K562 (cell line): ENCODE measurements around the gene ZNF189. TPM values are rescaled to one million over a fixed set of nuclear protein-coding genes. Genes with fewer than 3 reads are reported as not detected.

ENCODE experiments used
- ATAC-seq: fragments of 200-7000 bp; cut with Tn5 transposase; 3 replicates; pipeline ENCODE4 v1.9.1; 2020; ENCODE audit warnings: moderate library complexity
- BruUV-seq: library from RNA; stranded (reverse); fragments of 400-500 nt; replicated peaks from 2 replicates; lab custom pipeline; 2021; lab: Mats Ljungman, UMichigan
- CTCF ChIA-PET: fragments of 300-600 bp; formaldehyde crosslinking; extraction: SDS; loops from one replicate; lab custom pipeline; 2021; ENCODE audit warnings: low intra/inter-chr PET ratio; lab: Yijun Ruan, JAX
- POLR2A ChIA-PET: fragments of 300-600, 350-650 bp; sonication (Branson Sonifier 250); formaldehyde crosslinking; extraction: SDS; loops from one replicate; lab custom pipeline; 2021; ENCODE audit warnings: antibody characterized with exemption, inconsistent platforms; lab: Yijun Ruan, JAX
- DNase-seq, 4 experiments: peaks; one replicate each; pipeline versions ENCODE4 v3.0.0 to v3.0.0-alpha.2; 2011 to 2018; ENCODE audit warnings: low spot score in 3 of 4, mixed read lengths in 3 of 4; ENCODE audit errors: extremely low read depth in 1 of 4
- FAIRE-seq: peaks from 2 replicates; lab custom pipeline; 2011; peaks lifted over from hg19 to GRCh38; lab: Jason Lieb, UNC
- H2AFZ ChIP-seq: 2 replicates; pipeline ENCODE4 v1.6.0; 2011; ENCODE audit warnings: low read depth, low read length, control low read depth, inconsistent platforms
- H3K27ac ChIP-seq: fragments of 200-600 bp; 3 replicates; pipeline ENCODE4 v1.8.0; 2011; ENCODE audit warnings: low read depth, mild to moderate bottlenecking, control low read depth, inconsistent platforms, low read length, moderate library complexity, mixed read lengths; ENCODE audit errors: extremely low read depth
- H3K27me3 ChIP-seq, 2 experiments: fragments of 300-600 bp in 1 of 2; 2 replicates in 1 of 2; 3 replicates in 1 of 2; pipeline versions ENCODE4 v1.6.0 to v1.8.0; 2011; ENCODE audit warnings: inconsistent platforms in 2 of 2, low read length in 2 of 2, mild to moderate bottlenecking in 1 of 2, mixed read lengths in 1 of 2, moderate library complexity in 1 of 2; ENCODE audit not compliant: control insufficient read depth in 2 of 2, insufficient read depth in 2 of 2
- H3K36me3 ChIP-seq: fragments of 300-600 bp; 3 replicates; pipeline ENCODE4 v1.8.0; 2011; ENCODE audit warnings: mild to moderate bottlenecking, low read length, inconsistent platforms; ENCODE audit not compliant: control insufficient read depth, insufficient read depth
- H3K4me1 ChIP-seq, 2 experiments: fragments of 200-600 bp in 1 of 2; replicated peaks in 1 of 2; 2 replicates in 1 of 2; 3 replicates in 1 of 2; pipeline versions ENCODE4 v1.5.1 to v1.8.0; 2011; ENCODE audit warnings: inconsistent platforms in 2 of 2, low read length in 2 of 2, mild to moderate bottlenecking in 1 of 2, mixed read lengths in 1 of 2, moderate library complexity in 1 of 2; ENCODE audit not compliant: control insufficient read depth in 2 of 2, insufficient read depth in 2 of 2
- H3K4me2 ChIP-seq: 2 replicates; pipeline ENCODE4 v1.6.1; 2011; ENCODE audit warnings: low read length, control low read depth, inconsistent platforms, mixed read lengths; ENCODE audit not compliant: insufficient read depth
- H3K4me3 ChIP-seq: fragments of 200-600 bp; sonication (generic), shearing (Covaris generic); 2 replicates; pipeline ENCODE4 v1.5.1; 2016; ENCODE audit warnings: control low read depth, inconsistent platforms
- H3K79me2 ChIP-seq: fragments of 200-600 bp; 3 replicates; pipeline ENCODE4 v1.8.0; 2011; ENCODE audit warnings: low read length, inconsistent platforms; ENCODE audit not compliant: control insufficient read depth, insufficient read depth
- H3K9ac ChIP-seq, 2 experiments: 2 replicates each; pipeline versions ENCODE4 v1.6.0 to v1.6.1; 2011; ENCODE audit warnings: low read depth in 2 of 2, low read length in 2 of 2, control low read depth in 1 of 2, inconsistent platforms in 1 of 2, mild to moderate bottlenecking in 1 of 2, mixed read lengths in 1 of 2; ENCODE audit not compliant: insufficient read depth in 1 of 2
- H3K9me1 ChIP-seq: one replicate; pipeline ENCODE4 v1.6.0; 2011; ENCODE audit warnings: inconsistent platforms, mild to moderate bottlenecking, low read length, moderate library complexity; ENCODE audit not compliant: control insufficient read depth, insufficient read depth
- H3K9me3 ChIP-seq: replicated peaks from 2 replicates; pipeline ENCODE4 v1.5.1; 2011; ENCODE audit warnings: low read depth, low read length, inconsistent platforms; ENCODE audit not compliant: control insufficient read depth, insufficient read depth
- H4K20me1 ChIP-seq: replicated peaks from 2 replicates; pipeline ENCODE4 v1.6.1; 2011; ENCODE audit warnings: low read length, inconsistent platforms, mixed read lengths; ENCODE audit not compliant: control insufficient read depth, insufficient read depth
- C11orf30 ChIP-seq: fragments of 450-650 bp; IDR thresholded peaks from 2 replicates; pipeline ENCODE4 v1.6.1; 2016; ENCODE audit warnings: low read depth, mild to moderate bottlenecking
- E2F3 ChIP-seq: fragments of 250-450 bp; sonication (Bioruptor Pico); IDR thresholded peaks from 2 replicates; pipeline ENCODE4 v1.4.0; 2020; ENCODE audit warnings: mild to moderate bottlenecking
- ETV1 ChIP-seq: fragments of 450-650 bp; conservative IDR thresholded peaks from 2 replicates; pipeline ENCODE4 v1.6.1; 2016; ENCODE audit warnings: missing genetic modification characterization, control low read depth, low read depth, missing compliant biosample characterization
- FOXM1 ChIP-seq, 2 experiments: fragments of 450-650 bp in 1 of 2; sonication (generic) in 1 of 2; formaldehyde crosslinking in 1 of 2; IDR thresholded peaks; 2 replicates each; pipeline versions ENCODE4 v1.6.1 to v1.9.0; 2017 to 2022; ENCODE audit warnings: low read depth in 2 of 2, mild to moderate bottlenecking in 2 of 2, missing genetic modification reagents in 1 of 2, moderate library complexity in 1 of 2
- GTF3C2 ChIP-seq: IDR thresholded peaks from 3 replicates; pipeline ENCODE4 v1.6.1; 2011; ENCODE audit warnings: borderline replicate concordance, mild to moderate bottlenecking, moderate library complexity; ENCODE audit not compliant: insufficient read length; ENCODE audit errors: extremely low read depth
- HDGF ChIP-seq: fragments of 450-650 bp; IDR thresholded peaks from 2 replicates; pipeline ENCODE4 v1.6.1; 2016
- HEY1 ChIP-seq: fragments of 250-450 bp; sonication (Bioruptor Pico); IDR thresholded peaks from 2 replicates; pipeline ENCODE4 v1.5.0; 2020; ENCODE audit warnings: mild to moderate bottlenecking, moderate library complexity, borderline replicate concordance
- IRF9 ChIP-seq: fragments of 450-650 bp; IDR thresholded peaks from 2 replicates; pipeline ENCODE4 v1.6.1; 2016; ENCODE audit warnings: missing biosample characterization, missing genetic modification characterization
- KLF6 ChIP-seq: fragments of 250-450 bp; sonication (Bioruptor Pico); IDR thresholded peaks from 2 replicates; pipeline ENCODE4 v1.4.0; 2020; ENCODE audit warnings: mild to moderate bottlenecking, moderate library complexity, borderline replicate concordance
- PCBP1 ChIP-seq: fragments of 200-400 bp; formaldehyde crosslinking; IDR thresholded peaks from 2 replicates; pipeline ENCODE4 v1.6.1; 2018; ENCODE audit warnings: mild to moderate bottlenecking, low read depth, low read length; ENCODE audit not compliant: poor library complexity, severe bottlenecking
- POLR2B ChIP-seq: fragments of 450-650 bp; IDR thresholded peaks from 2 replicates; pipeline ENCODE4 v1.6.1; 2018; ENCODE audit warnings: low read depth; ENCODE audit not compliant: partially characterized antibody
- PTTG1 ChIP-seq: fragments of 450-650 bp; IDR thresholded peaks from 2 replicates; pipeline ENCODE4 v1.6.1; 2016; ENCODE audit warnings: low read depth, mild to moderate bottlenecking, missing genetic modification characterization, missing compliant biosample characterization
- SNIP1 ChIP-seq: fragments of 450-650 bp; IDR thresholded peaks from 2 replicates; pipeline ENCODE4 v1.7.1; 2017; ENCODE audit warnings: low read depth, mild to moderate bottlenecking
- SP2 ChIP-seq: IDR thresholded peaks from 2 replicates; pipeline ENCODE4 v1.6.1; 2011; ENCODE audit warnings: mild to moderate bottlenecking, low read depth, low read length, moderate library complexity; ENCODE audit not compliant: poor library complexity, severe bottlenecking; ENCODE audit errors: extremely low read depth
- STAT5A ChIP-seq: IDR thresholded peaks from 2 replicates; pipeline ENCODE4 v1.6.1; 2012; ENCODE audit warnings: low read length, inconsistent platforms, borderline replicate concordance
- TAF7 ChIP-seq: fragments of 450-650 bp; IDR thresholded peaks from 2 replicates; pipeline ENCODE4 v1.6.1; 2016; ENCODE audit warnings: missing genetic modification characterization, missing compliant biosample characterization
- ZNF445 ChIP-seq: fragments of 250-450 bp; sonication (Bioruptor Pico); IDR thresholded peaks from 2 replicates; pipeline ENCODE4 v1.4.0; 2020; ENCODE audit warnings: low read depth, mild to moderate bottlenecking, moderate library complexity
- WGBS: fragments of 100-300 bp; shearing (Covaris generic); methylation state at CpG from one replicate; pipeline ENCODE4 v1.1.6; 2016; ENCODE audit warnings: low coverage, mixed read lengths; ENCODE audit not compliant: insufficient coverage; ENCODE audit errors: missing lambda C conversion rate; 5-methylcytosine and 5-hydroxymethylcytosine counted together
- in situ Hi-C: fragments of 300-500 bp; cut with MboI; formaldehyde crosslinking; loops from 4 replicates; pipeline ENCODE4 v1.15.0; 2018; ENCODE audit warnings: inconsistent platforms, mixed read lengths
- intact Hi-C: fragments of 100-400 bp; cut with micrococcal nuclease; formaldehyde crosslinking; loops from 2 replicates; pipeline ENCODE4 v1.14.2; 2022
- polyA plus RNA-seq, 8 experiments: library from polyadenylated mRNA; depleted of rRNA in 4 of 8; stranded (reverse) in 5 of 8; unstranded in 3 of 8; fragments of >200 nt; fragmentation: Nextera tagmentation in 2 of 8; fragmentation: Illumina TruSeq in 1 of 8; extraction: Ambion mirVana in 2 of 8; extraction: Trizol in 1 of 8; gene quantifications; 2 replicates each; pipeline versions ENCODE4 v1.2.1 to v1.2.3, GENCODE V29; 2011 to 2014; ENCODE audit warnings: inconsistent platforms in 1 of 8, missing spikeins in 1 of 8
- total RNA-seq, 7 experiments: library from RNA; depleted of rRNA in 6 of 7; stranded (reverse); fragments of >200 nt in 6 of 7; fragmentation: Illumina TruSeq in 2 of 7; extraction: Trizol in 2 of 7; gene quantifications; 2 replicates each; pipeline versions ENCODE4 v1.2.1 to v1.2.3, GENCODE V29; 2011 to 2021; ENCODE audit warnings: low replicate concordance in 1 of 7
- TF ChIP-seq, protein P1 (sequence below): fragments of 250-450 bp; sonication (Bioruptor Pico); IDR thresholded peaks from 2 replicates; pipeline ENCODE4 v1.8.0; 2022; ENCODE audit warnings: inconsistent platforms

ZNF189 gene
- total and polyA plus RNA-seq, 9 of the 15 experiments (the other 6 are each of a cell fraction or from before 2014, with no cell fraction given), result 2.4 to 15.3 (median 6.4) TPM

DNA sequence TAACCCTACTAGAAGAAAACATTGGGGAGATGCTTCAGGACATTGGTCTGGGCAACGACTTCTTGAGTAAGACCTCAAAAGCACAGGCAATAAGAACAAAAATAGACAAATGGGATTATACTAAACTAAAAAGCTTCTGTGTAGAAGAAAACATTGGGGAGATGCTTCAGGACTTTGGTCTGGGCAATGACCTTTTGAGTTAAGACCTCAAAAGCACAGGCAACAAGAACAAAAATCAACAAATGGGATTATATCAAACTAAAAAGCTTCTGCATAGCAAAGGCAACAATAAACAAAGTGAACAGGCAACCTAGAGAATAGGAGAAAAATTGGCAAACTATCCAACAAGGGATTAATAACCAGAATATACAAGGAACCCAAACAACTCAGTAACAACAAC, 4.0 kb upstream of the ZNF189 start:
- 100% methylated on average over 1 of the region's 1 CpG for WGBS
- Histone ChIP-seq H3K9me3 (peaks cover 19% of the 10 kb centered on the region), H3K27me3 (no peaks in the 10 kb centered on the region), H3K9ac (no peak overlapping the region), H3K4me1 (peaks cover 0 to 4% of the 10 kb centered on the region in 2 experiments; a peak in 1 of 5 replicates), H3K36me3 (peaks cover 68% of the 10 kb centered on the region), H2AFZ (no peak overlapping the region), H4K20me1 (no peaks in the 10 kb centered on the region), H3K79me2 (peaks cover 90% of the 10 kb centered on the region), H3K9me1 (no peaks in the 10 kb centered on the region), H3K4me2 (no peak overlapping the region), H3K27ac (no peak overlapping the region), H3K4me3 (no peak overlapping the region)
- no peak for DNase-seq
- ATAC-seq, result no peak
- no TSS peak for BruUV-seq
- intact Hi-C loops, result loop anchor here (5.0 to 10.0 kb wide), 2 partner anchors 53 to 680 kb away; no protein-coding TSS in a partner anchor
- in situ Hi-C loops, result no loop called here
- CTCF ChIA-PET, result no interaction called here
- FAIRE-seq, result no peak
- POLR2A ChIA-PET, result no interaction called here
- TF ChIP-seq SP2, result no peak
- TF ChIP-seq E2F3 (CRISPR knock-in tag), result no peak
- TF ChIP-seq C11orf30, result no peak
- TF ChIP-seq PTTG1 (tag), result no peak
- TF ChIP-seq FOXM1 (IDR thresholded peaks at IDR 0.05; ENCODE audit: low read depth), result no peak
- TF ChIP-seq FOXM1 (CRISPR knock-in tag; IDR thresholded peaks at IDR 0.05; ENCODE audit: low read depth), result no peak
- TF ChIP-seq ZNF445 (CRISPR knock-in tag), result no peak
- TF ChIP-seq HEY1 (CRISPR knock-in tag), result no peak
- TF ChIP-seq, protein P1, sequence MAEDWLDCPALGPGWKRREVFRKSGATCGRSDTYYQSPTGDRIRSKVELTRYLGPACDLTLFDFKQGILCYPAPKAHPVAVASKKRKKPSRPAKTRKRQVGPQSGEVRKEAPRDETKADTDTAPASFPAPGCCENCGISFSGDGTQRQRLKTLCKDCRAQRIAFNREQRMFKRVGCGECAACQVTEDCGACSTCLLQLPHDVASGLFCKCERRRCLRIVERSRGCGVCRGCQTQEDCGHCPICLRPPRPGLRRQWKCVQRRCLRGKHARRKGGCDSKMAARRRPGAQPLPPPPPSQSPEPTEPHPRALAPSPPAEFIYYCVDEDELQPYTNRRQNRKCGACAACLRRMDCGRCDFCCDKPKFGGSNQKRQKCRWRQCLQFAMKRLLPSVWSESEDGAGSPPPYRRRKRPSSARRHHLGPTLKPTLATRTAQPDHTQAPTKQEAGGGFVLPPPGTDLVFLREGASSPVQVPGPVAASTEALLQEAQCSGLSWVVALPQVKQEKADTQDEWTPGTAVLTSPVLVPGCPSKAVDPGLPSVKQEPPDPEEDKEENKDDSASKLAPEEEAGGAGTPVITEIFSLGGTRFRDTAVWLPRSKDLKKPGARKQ (CRISPR knock-in tag), result no peak
- TF ChIP-seq POLR2B, result no peak
- TF ChIP-seq SNIP1, result no peak
- no peak for TF ChIP-seq KLF6 (CRISPR knock-in tag)
- TF ChIP-seq STAT5A, result no peak
- TF ChIP-seq GTF3C2, result no peak
- TF ChIP-seq HDGF, result no peak
- no peak for TF ChIP-seq PCBP1
- no peak for TF ChIP-seq ETV1
- TF ChIP-seq TAF7 (tag), result no peak
- no peak for TF ChIP-seq IRF9 (tag)
